ENCODE data around the gene IER3IP1.
"Not testable (repeated sequence)": the region's sequence is repeated elsewhere in the genome, so short reads cannot be mapped to it uniquely, and the experiment has no call there.

IER3IP1 gene

GRCh38 chr18:47158404-47158803, 17.8 kb downstream of the IER3IP1 start:
- not testable (repeated sequence) for DNase-seq (ENCODE audit: low spot score)

- DNase-seq (ENCODE audit: low spot score), result no peak
Observed at GRCh38 chr18:47151439-47151838, 24.7 kb downstream of the IER3IP1 start.

GRCh38 chr18:47150824-47151366, 25.3 kb downstream of the IER3IP1 start:
- DNase-seq (ENCODE audit: low spot score), result no peak

- peak; percentile 86 for DNase-seq (ENCODE audit: low spot score)
Observed at GRCh38 chr18:47150029-47150823, 25.9 kb downstream of the IER3IP1 start, which contains the start of gene HDHD2. Gene HDHD2 (minus strand): TSS chr18:47150500. CDS start chr18:47136439, 14,061 bp downstream.

- DNase-seq (ENCODE audit: low spot score), result peak; percentile 13
Observed at GRCh38 chr18:47149457-47150028, 26.6 kb downstream of the IER3IP1 start.

GRCh38 chr18:47146206-47146605, 30.0 kb downstream of the IER3IP1 start:
- no peak for DNase-seq (ENCODE audit: low spot score)

- no peak for DNase-seq (ENCODE audit: low spot score)
Observed at GRCh38 chr18:47143899-47144485, 32.2 kb downstream of the IER3IP1 start.

- no peak for DNase-seq (ENCODE audit: low spot score)
Observed at GRCh38 chr18:47143153-47143552, 33.0 kb downstream of the IER3IP1 start.

- DNase-seq (ENCODE audit: low spot score), result no peak
Observed at GRCh38 chr18:47141289-47141688, 34.9 kb downstream of the IER3IP1 start.

- no peak for DNase-seq (ENCODE audit: low spot score)
Observed at GRCh38 chr18:47121146-47121545, 55.0 kb downstream of the IER3IP1 start.

GRCh38 chr18:47120428-47120827, 55.7 kb downstream of the IER3IP1 start:
- DNase-seq (ENCODE audit: low spot score), result no peak

- DNase-seq (ENCODE audit: low spot score), result no peak
Observed at GRCh38 chr18:47118981-47119380, 57.2 kb downstream of the IER3IP1 start.

- no peak for DNase-seq (ENCODE audit: low spot score)
Observed at GRCh38 chr18:47115205-47115604, 61.0 kb downstream of the IER3IP1 start.

GRCh38 chr18:47113796-47114540, 62.2 kb downstream of the IER3IP1 start:
- no peak for DNase-seq (ENCODE audit: low spot score)

GRCh38 chr18:47110492-47111274, 65.5 kb downstream of the IER3IP1 start:
- peak; percentile 3 for DNase-seq (ENCODE audit: low spot score)

GRCh38 chr18:47109720-47110119, 66.4 kb downstream of the IER3IP1 start:
- no peak for DNase-seq (ENCODE audit: low spot score)

- no peak for DNase-seq (ENCODE audit: low spot score)
Observed at GRCh38 chr18:47108998-47109405, 67.2 kb downstream of the IER3IP1 start.

- no peak for DNase-seq (ENCODE audit: low spot score)
Observed at GRCh38 chr18:47108373-47108772, 67.8 kb downstream of the IER3IP1 start.
